ENCODE results near the gene SLC28A2. TPM values are rescaled to one million over a fixed set of nuclear protein-coding genes. Genes with fewer than 3 reads are reported as not detected.
"Not testable (repeated sequence)": the region's sequence is repeated elsewhere in the genome, so short reads cannot be mapped to it uniquely, and the experiment has no call there.

The SLC28A2 gene
- total RNA-seq, 1 donor from 2014 or later, result not detected

DNA sequence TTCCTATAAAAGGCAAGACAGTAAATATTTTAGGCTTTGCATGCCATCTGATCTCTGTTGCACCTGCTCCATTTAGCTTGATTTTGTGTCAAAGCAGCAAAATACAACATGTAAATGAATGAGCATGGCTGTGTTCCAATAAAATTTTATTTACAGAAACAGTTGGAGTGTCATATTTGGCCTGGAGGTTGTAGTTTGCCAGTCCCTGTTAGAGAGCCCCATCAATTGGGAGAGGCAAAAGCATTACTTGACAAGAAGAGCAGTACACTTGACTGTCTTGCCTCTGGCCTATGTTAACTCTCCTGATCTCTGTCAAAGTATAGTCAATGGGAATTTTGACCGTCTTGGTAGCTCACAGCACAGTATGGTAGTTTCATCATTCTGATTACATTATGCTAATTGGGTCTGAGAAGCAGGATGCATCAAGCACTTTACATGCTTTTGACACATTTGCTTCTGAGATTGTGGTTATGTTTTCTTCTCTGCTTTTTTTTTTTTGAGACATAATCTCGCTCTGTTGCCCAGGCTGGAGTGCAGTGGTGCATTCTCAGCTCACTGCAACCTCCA, 35.4 kb downstream of the SLC28A2 start:
- TF ChIP-seq, protein P1, sequence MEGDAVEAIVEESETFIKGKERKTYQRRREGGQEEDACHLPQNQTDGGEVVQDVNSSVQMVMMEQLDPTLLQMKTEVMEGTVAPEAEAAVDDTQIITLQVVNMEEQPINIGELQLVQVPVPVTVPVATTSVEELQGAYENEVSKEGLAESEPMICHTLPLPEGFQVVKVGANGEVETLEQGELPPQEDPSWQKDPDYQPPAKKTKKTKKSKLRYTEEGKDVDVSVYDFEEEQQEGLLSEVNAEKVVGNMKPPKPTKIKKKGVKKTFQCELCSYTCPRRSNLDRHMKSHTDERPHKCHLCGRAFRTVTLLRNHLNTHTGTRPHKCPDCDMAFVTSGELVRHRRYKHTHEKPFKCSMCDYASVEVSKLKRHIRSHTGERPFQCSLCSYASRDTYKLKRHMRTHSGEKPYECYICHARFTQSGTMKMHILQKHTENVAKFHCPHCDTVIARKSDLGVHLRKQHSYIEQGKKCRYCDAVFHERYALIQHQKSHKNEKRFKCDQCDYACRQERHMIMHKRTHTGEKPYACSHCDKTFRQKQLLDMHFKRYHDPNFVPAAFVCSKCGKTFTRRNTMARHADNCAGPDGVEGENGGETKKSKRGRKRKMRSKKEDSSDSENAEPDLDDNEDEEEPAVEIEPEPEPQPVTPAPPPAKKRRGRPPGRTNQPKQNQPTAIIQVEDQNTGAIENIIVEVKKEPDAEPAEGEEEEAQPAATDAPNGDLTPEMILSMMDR (IDR thresholded peaks at IDR 0.05; ENCODE audit: insufficient read depth, low read length, poor library complexity, severe bottlenecking), result no peak
- H3K27me3 ChIP-seq (ENCODE audit: control insufficient read depth, insufficient read depth, low read length), result no peaks in the 10 kb centered on the region
- DNase-seq (ENCODE audit: low read depth), result no peak
- no peak overlapping the region for H3K4me3 ChIP-seq (ENCODE audit: low read depth, low read length)
- H3K36me3 ChIP-seq (ENCODE audit: control insufficient read depth, insufficient read depth, low read length), result no peaks in the 10 kb centered on the region

DNA sequence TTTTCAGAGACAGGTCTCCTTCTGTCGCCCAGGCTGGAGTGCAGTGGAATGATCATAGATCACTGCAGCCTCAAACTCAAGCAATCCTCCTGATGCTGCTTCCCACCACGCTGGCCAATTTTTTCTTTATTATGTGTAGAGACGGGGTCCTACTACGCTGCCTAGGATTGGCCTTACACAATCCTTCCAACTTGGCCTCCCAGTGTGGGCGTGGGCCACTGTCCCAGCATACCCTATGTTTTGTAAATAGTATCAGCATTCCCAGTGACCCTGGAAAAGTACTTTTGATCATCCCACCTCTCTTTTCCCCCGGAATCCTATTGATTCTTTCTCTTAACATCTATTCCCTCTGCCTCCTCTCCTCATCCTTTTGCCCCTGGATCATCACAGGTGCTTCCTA, 36.9 kb downstream of the SLC28A2 start:
- Histone ChIP-seq H3K36me3 (ENCODE audit: control insufficient read depth, insufficient read depth, low read length) (no peaks in the 10 kb centered on the region), H3K4me3 (ENCODE audit: low read depth, low read length) (no peak overlapping the region), H3K27me3 (ENCODE audit: control insufficient read depth, insufficient read depth, low read length) (no peaks in the 10 kb centered on the region)
- DNase-seq (ENCODE audit: low read depth), result no peak
- TF ChIP-seq, protein P1 (IDR thresholded peaks at IDR 0.05; ENCODE audit: insufficient read depth, low read length, poor library complexity, severe bottlenecking), result no peak

DNA sequence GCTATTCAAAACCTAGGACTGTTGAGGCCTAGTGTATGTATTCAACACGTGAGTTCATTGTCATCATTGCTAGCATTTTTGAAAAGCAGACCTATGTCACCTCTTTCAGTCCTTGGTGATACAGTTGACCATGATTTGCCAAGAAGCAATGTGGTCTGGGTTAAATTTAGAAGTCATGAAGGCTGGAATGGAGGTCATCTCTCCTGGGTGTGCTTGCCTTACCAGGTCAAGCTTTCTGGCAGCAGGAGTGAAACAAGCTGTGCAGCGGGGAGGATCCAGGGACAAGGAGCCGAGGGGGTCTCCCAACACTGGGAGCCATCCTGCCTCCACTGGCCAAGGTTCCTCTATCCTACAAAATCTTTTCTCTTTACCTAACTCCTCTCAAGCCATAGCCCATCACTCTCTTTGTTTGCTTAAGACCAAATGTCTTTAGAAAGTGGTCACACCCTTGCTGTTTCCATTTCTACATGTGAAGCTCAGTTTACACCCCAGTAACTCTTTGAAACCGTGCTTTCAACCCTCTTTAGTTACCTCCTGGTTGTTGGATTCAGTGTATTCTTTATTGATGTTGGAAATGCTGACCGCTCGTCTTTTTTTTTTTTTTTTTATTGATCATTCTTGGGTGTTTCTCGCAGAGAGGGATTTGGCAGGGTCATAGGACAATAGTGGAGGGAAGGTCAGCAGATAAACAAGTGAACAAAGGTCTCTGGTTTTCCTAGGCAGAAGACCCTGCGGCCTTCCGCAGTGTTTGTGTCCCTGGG, 40.0 kb downstream of the SLC28A2 start:
- no peak for DNase-seq (ENCODE audit: low read depth)
- Histone ChIP-seq H3K4me3 (ENCODE audit: low read depth, low read length) (no peak overlapping the region), H3K36me3 (ENCODE audit: control insufficient read depth, insufficient read depth, low read length) (no peaks in the 10 kb centered on the region), H3K27me3 (ENCODE audit: control insufficient read depth, insufficient read depth, low read length) (no peaks in the 10 kb centered on the region)
- TF ChIP-seq, protein P1 (IDR thresholded peaks at IDR 0.05; ENCODE audit: insufficient read depth, low read length, poor library complexity, severe bottlenecking), result no peak

DNA sequence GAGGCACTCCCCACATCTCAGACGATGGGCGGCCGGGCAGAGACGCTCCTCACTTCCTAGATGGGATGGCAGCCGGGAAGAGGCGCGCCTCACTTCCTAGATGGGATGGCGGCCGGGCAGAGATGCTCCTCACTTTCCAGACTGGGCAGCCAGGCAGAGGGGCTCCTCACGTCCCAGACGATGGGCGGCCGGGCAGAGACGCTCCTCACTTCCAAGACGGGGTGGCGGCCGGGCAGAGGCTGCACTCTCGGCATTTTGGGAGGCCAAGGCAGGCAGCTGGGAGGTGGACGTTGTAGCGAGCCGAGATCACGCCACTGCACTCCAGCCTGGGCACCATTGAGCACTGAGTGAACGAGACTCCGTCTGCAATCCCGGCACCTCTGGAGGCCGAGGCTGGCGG, 41.3 kb downstream of the SLC28A2 start:
- not testable (repeated sequence) for H3K4me3 ChIP-seq (ENCODE audit: low read depth, low read length); H3K36me3 ChIP-seq (ENCODE audit: control insufficient read depth, insufficient read depth, low read length); H3K27me3 ChIP-seq (ENCODE audit: control insufficient read depth, insufficient read depth, low read length); DNase-seq (ENCODE audit: low read depth)

DNA sequence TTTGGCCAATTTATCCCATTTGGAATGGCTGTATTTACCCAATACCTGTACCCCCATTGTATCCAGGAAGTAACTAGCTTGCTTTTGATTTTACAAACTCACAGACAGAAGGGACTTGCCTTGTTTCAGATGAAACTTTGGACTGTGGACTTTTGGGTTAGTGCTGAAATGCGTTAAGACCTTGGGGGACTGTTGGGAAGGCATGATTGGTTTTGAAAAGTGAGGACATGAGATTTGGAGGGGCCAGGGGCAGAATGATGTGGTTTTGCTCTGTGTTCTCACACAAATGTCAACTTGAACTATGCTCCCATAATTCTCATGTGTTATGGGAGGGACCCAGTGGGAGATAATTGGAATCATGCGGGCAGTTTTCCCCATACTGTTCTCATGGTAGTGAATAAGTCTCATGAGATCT, 46.9 kb downstream of the SLC28A2 start:
- H3K36me3 ChIP-seq (ENCODE audit: control insufficient read depth, insufficient read depth, low read length); H3K27me3 ChIP-seq (ENCODE audit: control insufficient read depth, insufficient read depth, low read length); H3K4me3 ChIP-seq (ENCODE audit: low read depth, low read length); DNase-seq (ENCODE audit: low read depth): not testable (repeated sequence)

DNA sequence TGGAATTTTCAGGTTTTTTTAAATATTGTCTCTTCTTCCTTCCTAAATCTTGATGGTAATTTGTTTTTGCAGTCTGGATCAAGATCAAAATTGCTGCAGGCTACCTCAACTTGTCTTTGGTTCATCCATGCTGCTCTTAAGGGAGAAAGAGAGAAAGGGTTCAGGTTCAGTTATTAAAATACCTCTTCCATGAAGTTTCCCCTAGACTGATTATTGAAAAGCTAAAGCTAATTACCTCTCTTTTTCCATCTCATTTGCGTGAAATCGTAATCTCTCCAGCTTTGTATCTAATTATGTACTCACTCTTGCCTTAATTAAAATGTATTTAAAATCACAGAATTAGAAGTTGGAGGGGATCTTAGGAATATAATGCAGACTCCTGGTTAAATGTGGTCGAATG, 52.7 kb downstream of the SLC28A2 start:
- Histone ChIP-seq H3K27me3 (ENCODE audit: control insufficient read depth, insufficient read depth, low read length) (no peaks in the 10 kb centered on the region), H3K4me3 (ENCODE audit: low read depth, low read length) (no peak overlapping the region), H3K36me3 (ENCODE audit: control insufficient read depth, insufficient read depth, low read length) (no peaks in the 10 kb centered on the region)
- no peak for DNase-seq (ENCODE audit: low read depth)
- TF ChIP-seq, protein P1 (IDR thresholded peaks at IDR 0.05; ENCODE audit: insufficient read depth, low read length, poor library complexity, severe bottlenecking), result no peak

DNA sequence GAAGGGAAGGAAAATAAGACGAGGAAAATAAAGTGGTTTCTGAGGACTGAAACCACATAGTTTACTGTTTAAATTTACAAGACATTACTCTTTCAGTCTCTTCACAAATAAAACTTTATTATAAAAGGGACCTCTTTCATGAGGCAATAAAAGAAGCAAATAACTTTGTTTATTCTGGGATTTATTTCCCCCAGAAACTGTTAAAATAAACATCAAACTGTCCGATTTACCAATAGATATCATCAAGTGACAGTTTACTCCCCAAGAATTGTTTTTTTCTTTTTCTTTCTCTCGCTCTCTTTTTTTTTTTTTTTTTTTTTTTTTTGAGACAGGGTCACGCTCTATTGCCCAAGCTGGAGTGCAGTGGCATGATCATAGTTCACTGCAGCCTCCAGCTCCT, 54.1 kb downstream of the SLC28A2 start:
- H3K4me3 ChIP-seq (ENCODE audit: low read depth, low read length), result no peak overlapping the region
- DNase-seq (ENCODE audit: low read depth), result no peak
- TF ChIP-seq, protein P1 (IDR thresholded peaks at IDR 0.05; ENCODE audit: insufficient read depth, low read length, poor library complexity, severe bottlenecking), result no peak
- H3K36me3 ChIP-seq (ENCODE audit: control insufficient read depth, insufficient read depth, low read length), result no peaks in the 10 kb centered on the region
- H3K27me3 ChIP-seq (ENCODE audit: control insufficient read depth, insufficient read depth, low read length), result no peaks in the 10 kb centered on the region
